Measurements from ENCODE around the gene LRRFIP1. TPM values are rescaled to one million over a fixed set of nuclear protein-coding genes. Genes with fewer than 3 reads are reported as not detected.

Gene LRRFIP1
- total and polyA plus RNA-seq, 10 of the 15 experiments (the other 5 are each of a cell fraction or from before 2014, with no cell fraction given), result 36.2 to 120 (median 74.3) TPM

DNA sequence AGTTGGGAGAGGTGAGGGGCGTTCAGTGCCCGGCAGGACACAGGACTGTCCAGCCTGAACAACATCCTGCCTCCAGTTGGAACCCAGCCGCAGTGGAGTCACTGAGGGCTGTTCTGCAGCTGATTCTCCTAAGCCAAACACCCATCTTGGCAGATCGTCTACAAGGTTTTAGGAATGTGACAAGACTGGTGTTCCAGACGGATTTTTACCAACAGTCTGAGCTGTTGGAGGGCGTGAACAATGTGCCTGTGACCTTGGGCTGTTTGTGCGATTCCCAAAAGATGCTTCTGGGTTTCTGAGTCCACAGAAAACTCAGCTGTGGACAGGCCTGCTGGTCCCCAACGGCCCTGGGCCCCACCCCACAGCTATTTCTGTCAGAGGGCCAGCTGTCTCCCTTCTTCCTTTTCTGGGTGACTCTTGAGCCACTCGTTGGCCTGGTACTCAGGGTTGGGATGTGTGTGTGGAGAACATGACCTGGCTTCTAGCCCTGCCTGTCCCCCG, 5.7 kb downstream of the LRRFIP1 start:
- Histone ChIP-seq H3K9ac (ENCODE audit: control insufficient read depth, insufficient read depth, low read length) (no peak overlapping the region), H3K4me2 (ENCODE audit: control insufficient read depth, insufficient read depth) (no peak overlapping the region), H3K4me1 (ENCODE audit: control insufficient read depth, insufficient read depth, low read length) (no peaks in the 10 kb centered on the region), H3K27ac (ENCODE audit: control insufficient read depth, insufficient read depth) (no peak overlapping the region), H3K27me3 (replicated peaks in 1 of 2; ENCODE audit: control insufficient read depth in 2 of 2, insufficient read depth in 2 of 2, low read length in 1 of 2) (peaks cover 3% of the 10 kb centered on the region in 2 experiments; a peak in 3 of 4 replicates), H3K9me3 (replicated peaks; ENCODE audit: control insufficient read depth, insufficient read depth, low read length) (no peaks in the 10 kb centered on the region), H3K4me3 (no peak overlapping the region), H2AFZ (ENCODE audit: control insufficient read depth, low read depth, low read length) (no peak overlapping the region), H4K20me1 (ENCODE audit: control insufficient read depth, insufficient read depth) (no peaks in the 10 kb centered on the region), H3K36me3 (ENCODE audit: control insufficient read depth in 2 of 2, insufficient read depth in 2 of 2, low read length in 1 of 2) (no peaks in the 10 kb centered on the region), H3K79me2 (ENCODE audit: control insufficient read depth, insufficient read depth, low read length) (no peaks in the 10 kb centered on the region)
- DNase-seq (ENCODE audit: low read depth, low spot score), result no peak
- no peak for ATAC-seq
- WGBS (ENCODE audit: insufficient coverage, insufficient replicate concordance, low lambda C conversion rate, missing lambda C conversion rate), result 35% methylated on average over 10 of the region's 10 CpGs
- in situ Hi-C loops (cut with MboI) (no loop called here), intact Hi-C loops (cut with micrococcal nuclease; ENCODE audit: unreplicated experiment) (no loop called here)
- no peak for TF ChIP-seq NBN (IDR thresholded peaks at IDR 0.05)
- TF ChIP-seq, protein P1, sequence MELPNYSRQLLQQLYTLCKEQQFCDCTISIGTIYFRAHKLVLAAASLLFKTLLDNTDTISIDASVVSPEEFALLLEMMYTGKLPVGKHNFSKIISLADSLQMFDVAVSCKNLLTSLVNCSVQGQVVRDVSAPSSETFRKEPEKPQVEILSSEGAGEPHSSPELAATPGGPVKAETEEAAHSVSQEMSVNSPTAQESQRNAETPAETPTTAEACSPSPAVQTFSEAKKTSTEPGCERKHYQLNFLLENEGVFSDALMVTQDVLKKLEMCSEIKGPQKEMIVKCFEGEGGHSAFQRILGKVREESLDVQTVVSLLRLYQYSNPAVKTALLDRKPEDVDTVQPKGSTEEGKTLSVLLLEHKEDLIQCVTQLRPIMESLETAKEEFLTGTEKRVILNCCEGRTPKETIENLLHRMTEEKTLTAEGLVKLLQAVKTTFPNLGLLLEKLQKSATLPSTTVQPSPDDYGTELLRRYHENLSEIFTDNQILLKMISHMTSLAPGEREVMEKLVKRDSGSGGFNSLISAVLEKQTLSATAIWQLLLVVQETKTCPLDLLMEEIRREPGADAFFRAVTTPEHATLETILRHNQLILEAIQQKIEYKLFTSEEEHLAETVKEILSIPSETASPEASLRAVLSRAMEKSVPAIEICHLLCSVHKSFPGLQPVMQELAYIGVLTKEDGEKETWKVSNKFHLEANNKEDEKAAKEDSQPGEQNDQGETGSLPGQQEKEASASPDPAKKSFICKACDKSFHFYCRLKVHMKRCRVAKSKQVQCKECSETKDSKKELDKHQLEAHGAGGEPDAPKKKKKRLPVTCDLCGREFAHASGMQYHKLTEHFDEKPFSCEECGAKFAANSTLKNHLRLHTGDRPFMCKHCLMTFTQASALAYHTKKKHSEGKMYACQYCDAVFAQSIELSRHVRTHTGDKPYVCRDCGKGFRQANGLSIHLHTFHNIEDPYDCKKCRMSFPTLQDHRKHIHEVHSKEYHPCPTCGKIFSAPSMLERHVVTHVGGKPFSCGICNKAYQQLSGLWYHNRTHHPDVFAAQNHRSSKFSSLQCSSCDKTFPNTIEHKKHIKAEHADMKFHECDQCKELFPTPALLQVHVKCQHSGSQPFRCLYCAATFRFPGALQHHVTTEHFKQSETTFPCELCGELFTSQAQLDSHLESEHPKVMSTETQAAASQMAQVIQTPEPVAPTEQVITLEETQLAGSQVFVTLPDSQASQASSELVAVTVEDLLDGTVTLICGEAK (IDR thresholded peaks at IDR 0.05; ENCODE audit: borderline replicate concordance), result no peak
- TF ChIP-seq MAX (IDR thresholded peaks at IDR 0.05; ENCODE audit: low read depth, low read length), result no peak
- no peak for TF ChIP-seq ZNF274 (IDR thresholded peaks at IDR 0.05; ENCODE audit: insufficient read depth, insufficient read length)
- no peak for TF ChIP-seq POLR2AphosphoS2 (IDR thresholded peaks at IDR 0.05; ENCODE audit: low read depth, low read length)
- TF ChIP-seq, protein P2, sequence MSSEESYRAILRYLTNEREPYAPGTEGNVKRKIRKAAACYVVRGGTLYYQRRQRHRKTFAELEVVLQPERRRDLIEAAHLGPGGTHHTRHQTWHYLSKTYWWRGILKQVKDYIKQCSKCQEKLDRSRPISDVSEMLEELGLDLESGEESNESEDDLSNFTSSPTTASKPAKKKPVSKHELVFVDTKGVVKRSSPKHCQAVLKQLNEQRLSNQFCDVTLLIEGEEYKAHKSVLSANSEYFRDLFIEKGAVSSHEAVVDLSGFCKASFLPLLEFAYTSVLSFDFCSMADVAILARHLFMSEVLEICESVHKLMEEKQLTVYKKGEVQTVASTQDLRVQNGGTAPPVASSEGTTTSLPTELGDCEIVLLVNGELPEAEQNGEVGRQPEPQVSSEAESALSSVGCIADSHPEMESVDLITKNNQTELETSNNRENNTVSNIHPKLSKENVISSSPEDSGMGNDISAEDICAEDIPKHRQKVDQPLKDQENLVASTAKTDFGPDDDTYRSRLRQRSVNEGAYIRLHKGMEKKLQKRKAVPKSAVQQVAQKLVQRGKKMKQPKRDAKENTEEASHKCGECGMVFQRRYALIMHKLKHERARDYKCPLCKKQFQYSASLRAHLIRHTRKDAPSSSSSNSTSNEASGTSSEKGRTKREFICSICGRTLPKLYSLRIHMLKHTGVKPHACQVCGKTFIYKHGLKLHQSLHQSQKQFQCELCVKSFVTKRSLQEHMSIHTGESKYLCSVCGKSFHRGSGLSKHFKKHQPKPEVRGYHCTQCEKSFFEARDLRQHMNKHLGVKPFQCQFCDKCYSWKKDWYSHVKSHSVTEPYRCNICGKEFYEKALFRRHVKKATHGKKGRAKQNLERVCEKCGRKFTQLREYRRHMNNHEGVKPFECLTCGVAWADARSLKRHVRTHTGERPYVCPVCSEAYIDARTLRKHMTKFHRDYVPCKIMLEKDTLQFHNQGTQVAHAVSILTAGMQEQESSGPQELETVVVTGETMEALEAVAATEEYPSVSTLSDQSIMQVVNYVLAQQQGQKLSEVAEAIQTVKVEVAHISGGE (CRISPR knock-in tag; IDR thresholded peaks at IDR 0.05), result no peak
- no peak for TF ChIP-seq EGR1 (IDR thresholded peaks at IDR 0.05; ENCODE audit: borderline replicate concordance in 1 of 2, low read depth in 2 of 2, low read length in 2 of 2)
- TF ChIP-seq HDAC2 (IDR thresholded peaks at IDR 0.05), result no peak
- TF ChIP-seq SMARCA5 (IDR thresholded peaks at IDR 0.05), result no peak
- TF ChIP-seq RAD51 (IDR thresholded peaks at IDR 0.05), result no peak
- no peak for TF ChIP-seq ZBTB33 (IDR thresholded peaks at IDR 0.05)
- SMC1A ChIA-PET (ENCODE audit: uncharacterized antibody, unreplicated experiment), result no interaction called here
- BruUV-seq (replicated peaks), result no TSS peak
- no peak for FAIRE-seq
- POLR2A ChIA-PET, result no interaction called here
- RAD21 ChIA-PET (ENCODE audit: unreplicated experiment), result no interaction called here
- CTCF ChIA-PET, result interaction anchor here (0.5 to 0.6 kb wide), 2 partner anchors 117 to 315 kb away, joined by 3 to 4 read pairs; no protein-coding TSS in a partner anchor

All from GM12878 (cell line).